ENCODE data around the gene MYO6. TPM values are rescaled to one million over a fixed set of nuclear protein-coding genes. Genes with fewer than 3 reads are reported as not detected.

The MYO6 gene
- total and polyA plus RNA-seq, 2 of the 8 experiments (the other 6 are each of a cell fraction or from before 2014, with no cell fraction given), result 8.3 to 21.9 TPM

DNA sequence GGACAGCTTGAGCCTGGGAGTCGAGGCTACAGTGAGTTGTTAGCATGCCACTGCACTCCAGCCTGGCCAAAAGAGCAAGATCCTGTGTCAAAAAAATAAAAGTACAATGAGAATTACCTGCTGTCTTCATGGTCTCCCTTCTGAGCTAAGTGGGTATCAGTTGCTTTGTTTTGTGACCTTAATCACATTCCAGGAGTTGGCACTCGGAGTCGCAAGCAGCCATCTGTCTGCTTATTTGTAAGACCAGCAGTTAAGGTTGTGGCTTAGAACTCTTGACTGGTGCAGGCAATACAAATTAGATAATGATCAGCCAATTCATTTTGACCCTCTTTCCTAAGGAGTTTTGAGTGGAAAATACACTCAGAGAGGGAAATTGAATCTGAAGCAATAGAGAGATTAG is 114.0 kb downstream of the MYO6 start (continued):
- no peak for TF ChIP-seq SP1 (IDR thresholded peaks at IDR 0.05; ENCODE audit: low read depth, low read length)
- TF ChIP-seq, protein P1, sequence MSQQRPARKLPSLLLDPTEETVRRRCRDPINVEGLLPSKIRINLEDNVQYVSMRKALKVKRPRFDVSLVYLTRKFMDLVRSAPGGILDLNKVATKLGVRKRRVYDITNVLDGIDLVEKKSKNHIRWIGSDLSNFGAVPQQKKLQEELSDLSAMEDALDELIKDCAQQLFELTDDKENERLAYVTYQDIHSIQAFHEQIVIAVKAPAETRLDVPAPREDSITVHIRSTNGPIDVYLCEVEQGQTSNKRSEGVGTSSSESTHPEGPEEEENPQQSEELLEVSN (IDR thresholded peaks at IDR 0.05), result no peak

All from H1 (cell line).